A172 (cell line): ENCODE measurements around the gene HOXB8. TPM values are rescaled to one million over a fixed set of nuclear protein-coding genes. Genes with fewer than 3 reads are reported as not detected.

Experiments used
- DNase-seq: peaks from one replicate; pipeline ENCODE4 v3.0.0-alpha.2; 2015; ENCODE audit warnings: low spot score
- total RNA-seq: library from RNA; depleted of rRNA; stranded (reverse); fragments of >200 nt; shearing (Covaris generic); gene quantifications from 2 replicates; pipeline ENCODE4 v1.2.3, GENCODE V29; 2014

HOXB8 gene
- total RNA-seq, 1 experiment from 2014 or later: 56.0 TPM

DNA sequence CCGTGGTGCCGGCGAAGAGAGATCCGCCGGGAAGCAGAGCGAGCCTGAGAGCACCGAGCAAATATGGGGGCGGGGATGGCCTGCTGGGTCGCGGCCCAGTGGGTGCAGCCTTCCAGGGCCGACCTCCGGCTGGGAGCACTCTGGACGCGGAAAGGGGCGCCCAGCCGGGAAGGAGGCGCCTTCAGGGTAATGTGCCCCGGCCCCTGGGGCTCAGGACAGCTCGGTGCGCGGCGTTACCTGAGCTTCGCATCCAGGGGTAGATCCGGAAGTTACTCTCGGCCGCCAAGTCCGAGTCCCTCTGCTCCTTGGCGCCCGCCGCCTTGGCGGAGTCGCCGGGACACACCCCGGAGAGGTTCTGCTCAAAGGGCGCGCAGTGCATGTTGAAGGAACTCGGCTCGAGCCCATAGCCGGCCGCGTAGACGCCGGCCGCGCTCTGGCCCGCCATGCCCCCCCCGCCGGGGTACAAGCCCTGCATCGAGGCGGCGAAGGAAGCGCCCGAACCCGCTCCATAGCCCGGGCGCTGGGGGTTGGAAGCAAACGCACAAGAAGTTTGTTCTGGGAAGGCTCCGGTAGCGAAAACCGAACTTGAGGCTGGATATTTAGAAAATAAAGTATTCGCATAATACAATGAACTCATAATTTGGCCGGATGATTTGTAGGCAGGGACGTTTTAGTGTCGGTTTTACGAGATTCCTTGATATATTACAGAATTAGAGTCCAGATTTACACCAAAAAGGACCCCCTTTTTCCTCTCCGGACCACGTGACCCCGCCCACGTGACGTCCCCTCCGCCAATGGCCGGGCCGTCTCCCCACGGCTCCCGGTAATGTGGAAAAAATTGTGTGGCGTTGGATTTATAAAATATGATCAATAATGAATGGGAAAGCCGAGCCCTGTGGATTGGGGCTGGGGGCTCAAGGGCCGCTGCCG is 4.5 kb downstream of the HOXB8 start, which contains the start of gene HOXB7:
HOXB7 (minus strand) TSS at position 736 of the 930 bp plus-strand sequence; CDS start at position 637, 99 bp downstream.
- DNase-seq: peak; percentile 65

DNA sequence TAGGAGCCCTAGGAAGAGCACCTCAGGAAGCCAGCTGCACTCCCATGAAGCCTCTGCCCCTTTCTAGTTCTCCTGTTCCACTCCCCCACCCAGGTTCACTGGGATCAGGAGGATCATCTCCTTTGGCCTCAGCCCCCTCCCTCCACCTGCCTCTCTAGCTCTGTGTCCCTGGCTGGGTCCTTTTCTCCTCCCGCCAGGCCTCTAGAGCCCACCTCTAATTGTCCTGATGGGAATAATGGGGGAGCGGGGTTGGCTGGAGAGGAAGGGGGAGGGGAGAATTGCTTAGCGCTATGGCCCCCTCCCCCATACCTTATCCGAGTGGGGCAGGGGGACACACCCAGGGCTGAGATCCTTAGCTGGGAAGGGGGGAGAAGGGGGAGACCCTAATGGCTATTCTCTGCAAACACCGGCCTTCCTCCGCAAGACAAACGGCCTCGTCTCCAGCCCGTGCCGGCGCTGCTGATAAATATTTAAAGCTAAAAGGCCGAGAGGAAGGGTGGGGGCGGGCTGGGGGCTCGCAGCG is 5.3 kb downstream of the HOXB8 start:
- DNase-seq: peak; percentile 8

DNA sequence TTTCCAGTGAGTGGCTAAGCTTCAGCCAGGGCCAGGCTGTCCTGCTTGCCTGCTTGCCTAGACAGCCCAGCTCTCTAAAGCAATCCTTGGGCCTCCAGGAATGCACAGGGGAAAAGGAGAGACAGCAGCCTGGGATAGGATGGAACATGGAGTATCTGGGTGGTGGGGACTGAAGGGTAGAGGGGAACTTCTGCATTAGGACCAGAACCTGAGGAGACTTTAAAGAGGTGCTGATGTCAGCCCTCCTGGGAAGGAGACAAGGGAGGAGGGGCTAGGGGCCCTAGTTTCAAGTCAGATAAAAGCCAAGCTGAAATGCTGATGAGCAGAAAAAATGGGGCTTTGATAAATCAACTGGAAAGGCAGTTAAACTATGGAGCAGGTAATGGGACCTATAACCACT is 6.1 kb downstream of the HOXB8 start:
- DNase-seq: peak; percentile 14

DNA sequence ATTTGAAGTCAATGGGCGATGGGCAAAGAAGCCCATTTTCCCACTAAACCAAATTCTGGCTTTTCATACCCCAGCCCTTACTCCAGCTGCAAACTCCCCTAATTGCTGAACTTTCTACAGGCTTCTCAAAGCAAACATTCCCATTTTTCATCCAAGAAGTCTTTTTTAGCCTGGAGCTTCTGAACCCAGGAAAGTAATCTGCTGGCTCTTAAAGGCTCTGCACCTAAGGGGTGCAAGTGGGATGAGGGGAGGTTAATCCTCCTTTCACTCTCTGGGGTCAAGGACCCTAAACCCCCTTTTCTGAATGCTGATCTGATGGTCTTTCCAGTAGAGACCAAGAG is 6.6 kb downstream of the HOXB8 start:
- no peak for DNase-seq

DNA sequence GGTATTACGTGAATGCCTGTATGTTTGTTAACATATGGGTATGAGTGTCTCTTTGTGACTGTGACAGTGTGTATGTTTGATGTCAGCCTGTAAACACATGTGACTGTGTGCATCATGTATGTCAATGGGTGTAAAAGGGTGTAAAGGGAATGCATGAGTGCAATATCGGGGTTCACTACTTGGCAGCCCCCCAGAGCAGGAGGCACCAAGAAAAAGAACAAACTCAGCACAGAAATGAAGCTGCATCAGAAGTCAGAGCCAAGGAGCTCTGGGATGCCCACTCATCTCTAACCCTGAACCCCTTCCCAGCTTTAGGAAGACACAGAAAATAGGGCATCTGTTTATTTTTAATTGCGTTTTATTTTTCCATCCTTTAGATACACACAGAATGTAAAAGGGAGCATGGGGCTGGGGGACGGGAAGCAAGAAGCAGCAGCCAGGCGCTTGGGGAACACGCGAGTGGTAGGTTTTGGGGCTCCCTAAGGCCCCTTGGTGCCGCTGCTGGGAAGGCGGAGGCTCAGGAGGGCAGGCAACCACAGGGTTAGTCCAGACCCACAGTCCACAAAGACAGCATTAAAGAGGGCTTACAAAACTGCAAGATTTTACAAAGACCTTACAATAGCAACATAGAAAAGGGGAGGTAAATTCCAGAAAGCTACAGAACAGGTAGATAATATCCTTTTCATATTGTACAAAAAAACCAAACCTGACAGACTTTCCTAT is 8.0 kb downstream of the HOXB8 start:
- DNase-seq: no peak

DNA sequence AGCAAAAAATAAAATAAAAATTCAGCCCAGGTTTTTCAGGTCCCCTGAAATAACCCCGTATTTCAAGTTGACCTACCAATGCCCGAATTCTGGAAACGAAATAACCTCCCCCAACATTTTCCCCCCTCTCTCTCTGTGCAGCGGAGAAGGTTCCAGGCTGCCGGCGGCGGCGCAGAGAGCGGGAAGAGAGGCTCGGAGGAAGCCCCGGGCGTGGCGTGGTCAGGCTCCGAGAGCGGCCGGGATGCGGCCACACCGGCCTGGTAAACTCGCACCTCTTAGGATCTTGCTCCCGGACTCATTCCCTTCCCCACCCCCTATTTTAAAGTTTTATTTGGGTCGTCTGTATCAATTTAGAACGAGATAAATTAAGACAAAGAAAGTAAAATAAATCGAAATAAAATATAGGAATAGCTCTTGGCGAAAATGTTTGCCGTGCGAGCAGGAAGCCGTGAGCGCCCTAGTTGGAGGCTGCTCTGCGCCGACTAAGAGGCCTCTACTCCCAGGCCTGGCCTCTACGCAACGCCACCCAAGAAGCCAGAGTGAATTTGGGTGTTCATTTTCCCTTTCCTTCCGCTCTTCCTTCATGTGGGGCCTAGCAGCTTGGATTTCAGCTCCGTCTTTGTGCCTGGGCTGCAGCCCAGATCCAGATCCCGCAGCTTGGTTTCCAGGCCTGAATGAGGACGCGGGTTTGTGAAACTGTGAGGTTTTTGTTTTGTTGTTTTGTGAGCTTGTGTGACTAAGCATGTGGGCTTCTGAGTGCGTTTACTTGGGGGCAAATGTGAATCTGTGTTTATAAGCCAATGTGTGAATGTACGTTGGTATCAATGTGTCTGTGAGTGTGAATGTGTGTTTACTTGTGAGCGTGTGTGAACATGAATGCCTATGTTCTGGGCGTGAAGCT is 8.9 kb downstream of the HOXB8 start:
- DNase-seq: no peak

DNA sequence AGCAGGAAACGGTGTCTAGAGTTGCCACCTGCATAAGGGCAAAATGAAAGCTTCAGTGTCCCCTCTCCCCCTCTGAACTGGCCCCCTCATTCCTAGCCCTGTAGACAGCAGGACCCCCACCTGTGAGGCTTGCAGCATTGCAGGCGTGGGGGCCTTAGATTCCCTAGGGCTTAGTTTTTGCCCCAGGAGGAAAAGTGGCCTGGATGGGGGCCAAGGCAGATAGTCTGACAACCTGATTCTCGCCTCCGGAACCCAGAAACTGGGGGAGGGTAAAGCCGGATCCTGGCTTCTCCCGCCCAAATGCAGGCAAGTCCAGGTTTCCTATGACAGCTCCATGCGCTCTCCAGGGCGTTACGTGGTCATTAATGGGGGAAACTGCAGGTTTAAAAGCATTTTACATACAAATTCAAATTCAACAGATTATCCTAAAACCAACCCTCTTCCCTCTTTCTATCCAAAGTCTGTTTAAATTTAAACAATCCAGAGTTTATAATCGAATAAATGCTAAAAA is 9.6 kb downstream of the HOXB8 start:
- peak; percentile 82 for DNase-seq

DNA sequence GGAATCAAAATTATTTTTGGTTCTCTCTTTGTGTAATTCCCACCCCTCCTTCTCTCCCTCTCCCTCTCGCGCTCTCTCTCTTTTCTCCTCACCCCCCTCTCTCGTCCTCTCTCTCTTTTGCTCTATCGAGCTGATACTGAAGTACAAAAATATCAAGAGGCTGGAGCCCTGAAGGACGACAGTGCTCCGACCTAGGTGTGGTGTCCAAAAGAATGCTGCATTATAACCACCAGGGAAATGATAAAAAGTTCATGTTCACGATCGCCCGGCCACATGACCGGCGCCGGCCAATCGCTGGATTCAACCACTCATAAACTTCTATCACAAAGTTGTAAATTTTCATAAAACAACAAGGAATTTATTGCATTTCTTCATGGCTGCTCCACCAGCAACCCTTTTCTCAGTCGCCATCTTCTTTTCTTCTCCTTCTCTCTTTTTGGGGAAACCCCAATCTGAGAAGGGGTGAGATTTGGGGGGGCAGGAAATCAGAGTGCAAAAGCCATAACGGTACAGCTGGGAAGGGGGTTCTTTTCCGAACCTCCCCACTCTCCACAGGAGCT is 10.2 kb downstream of the HOXB8 start, which contains the start of gene HOXB6:
HOXB6 (minus strand) TSS at position 217 of the 560 bp plus-strand sequence. CDS start 6,836 bp downstream, outside the sequence.
- DNase-seq: peak; percentile 96

DNA sequence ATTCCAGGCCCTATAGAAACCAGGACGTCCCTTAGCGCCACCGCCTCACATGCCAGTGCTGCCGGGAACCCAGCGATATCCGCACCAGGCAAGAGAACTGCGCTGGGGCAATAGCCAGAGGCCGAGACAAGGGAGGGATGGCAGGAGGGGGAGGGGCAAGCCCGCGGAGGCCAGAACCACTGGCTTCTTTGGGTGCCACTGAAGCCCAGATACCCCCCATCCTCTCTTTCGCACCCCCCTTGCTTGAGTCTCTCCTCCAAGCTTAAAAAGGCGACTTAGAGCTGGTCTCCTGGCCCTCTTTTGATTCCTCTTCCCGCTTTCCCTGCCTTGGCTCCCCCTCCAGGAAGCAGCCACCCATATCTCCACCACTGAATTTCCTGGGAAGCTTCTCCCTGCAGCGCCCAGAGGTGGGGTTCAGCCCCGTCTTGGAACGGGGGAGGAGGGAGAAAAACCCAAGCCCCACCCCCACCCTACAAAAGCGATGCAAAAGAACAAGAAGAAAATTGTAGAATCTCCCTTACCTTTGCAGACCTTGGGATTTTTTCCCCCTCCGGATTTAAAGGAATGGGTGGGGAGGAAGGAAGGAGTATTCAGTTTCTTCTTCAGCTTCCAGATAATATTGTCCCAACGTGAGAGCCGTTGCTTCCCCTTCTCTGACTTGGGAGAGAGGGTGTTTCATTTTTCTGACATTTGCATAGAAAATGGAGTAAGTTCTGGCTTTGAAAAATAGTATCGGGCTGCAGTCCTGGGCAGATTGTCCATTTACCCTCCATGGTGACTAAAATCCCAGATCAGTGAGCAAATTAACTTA is 10.9 kb downstream of the HOXB8 start:
- peak; percentile 59 for DNase-seq

DNA sequence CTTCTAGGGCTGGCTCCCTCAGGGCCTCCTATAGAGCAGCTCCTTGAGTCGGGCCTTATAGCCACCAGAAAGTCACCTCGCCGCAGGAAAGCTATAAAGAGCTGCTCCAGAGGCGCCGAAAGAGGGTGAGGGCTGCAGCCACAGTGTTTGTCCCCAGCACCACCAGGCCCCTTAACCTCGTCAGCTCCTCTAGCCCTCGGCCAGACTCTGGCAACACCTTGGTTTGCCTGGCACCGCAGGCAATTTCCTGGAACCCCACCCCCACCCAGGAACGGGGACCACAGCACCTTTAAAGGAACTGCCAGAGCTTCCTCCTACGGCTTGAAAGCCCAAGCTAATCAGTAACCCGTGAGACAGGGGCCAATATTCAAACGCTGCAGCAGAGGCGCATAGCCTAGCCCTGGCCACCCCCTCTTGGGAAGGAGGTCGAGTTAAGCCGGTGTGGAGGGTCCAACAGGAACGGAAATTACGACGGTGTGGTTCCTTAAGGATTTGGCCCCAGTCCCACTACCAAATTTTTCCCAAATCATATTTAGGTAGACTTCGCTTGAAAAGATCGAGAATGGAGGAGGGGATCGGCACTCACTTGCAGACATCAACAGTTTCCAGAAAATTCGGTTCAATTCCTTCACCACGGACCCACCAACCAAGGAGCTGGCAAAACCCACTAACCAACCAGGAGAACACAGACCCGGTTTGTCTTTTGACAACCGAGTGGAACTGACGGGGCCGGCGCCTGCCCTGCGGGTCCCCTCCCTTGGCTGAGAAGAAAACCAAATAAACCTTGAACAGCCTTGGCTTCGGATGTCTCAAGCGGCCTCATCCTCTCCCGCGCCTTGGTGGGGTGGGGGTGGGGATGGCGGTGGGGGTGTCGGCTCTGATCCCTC is 13.3 kb downstream of the HOXB8 start:
- peak; percentile 52 for DNase-seq

DNA sequence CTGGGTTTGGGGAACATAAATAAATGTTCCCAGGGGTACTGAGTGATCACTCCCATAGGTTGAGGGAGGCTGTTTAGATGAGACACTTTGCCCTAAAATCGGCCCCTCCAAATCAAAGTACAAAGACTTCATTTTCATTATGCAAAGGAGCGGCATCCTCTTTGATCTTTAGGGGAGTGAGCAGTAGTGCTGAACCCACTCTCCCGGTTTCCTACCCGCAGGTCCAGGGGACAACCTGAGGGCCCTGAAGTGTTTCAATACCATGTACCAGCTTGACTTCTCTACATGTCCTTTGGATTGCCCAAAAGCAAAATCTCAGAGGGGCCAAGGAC is 13.9 kb downstream of the HOXB8 start:
- DNase-seq: no peak

DNA sequence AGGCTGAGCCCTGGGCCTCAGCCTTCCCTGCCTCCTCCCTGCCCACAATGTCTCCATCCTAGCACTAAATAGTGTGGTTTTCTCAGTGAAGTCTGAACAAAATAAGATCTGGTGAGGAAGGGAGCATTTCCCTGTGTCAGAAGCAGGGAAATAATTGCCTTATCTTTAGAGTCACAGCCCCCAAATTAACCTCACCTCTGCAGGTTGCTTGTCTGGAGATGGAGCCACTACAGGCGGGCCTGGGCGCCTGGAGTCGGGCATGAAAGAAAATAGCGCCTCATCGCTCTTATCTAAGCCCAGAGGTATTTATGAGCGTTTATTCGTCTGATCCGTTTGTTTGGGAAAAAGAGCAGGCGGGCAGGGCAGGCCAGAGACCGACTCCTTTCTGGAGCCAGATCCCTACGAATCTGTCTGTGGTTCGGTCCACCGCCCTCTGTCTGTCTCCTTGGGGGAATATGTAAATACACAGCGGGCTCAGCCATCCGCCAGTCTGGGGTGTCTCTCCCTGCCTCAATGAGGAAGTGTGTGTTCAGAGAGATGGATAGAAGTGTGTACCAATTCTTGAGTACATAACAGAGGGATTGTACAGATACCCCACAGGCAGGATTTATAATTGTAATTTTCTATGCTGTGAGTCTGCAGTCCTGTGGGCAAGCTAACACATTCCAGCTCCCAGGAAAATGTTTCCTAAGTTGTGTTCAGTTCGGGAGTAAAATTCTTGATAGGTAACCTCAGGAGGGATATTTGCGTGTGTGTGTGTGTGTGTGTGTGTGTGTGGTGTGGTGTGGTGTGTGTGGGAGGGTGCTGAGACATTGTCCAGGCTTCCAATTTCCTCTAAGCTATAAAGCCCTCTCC is 14.6 kb downstream of the HOXB8 start:
- DNase-seq: peak; percentile 58

DNA sequence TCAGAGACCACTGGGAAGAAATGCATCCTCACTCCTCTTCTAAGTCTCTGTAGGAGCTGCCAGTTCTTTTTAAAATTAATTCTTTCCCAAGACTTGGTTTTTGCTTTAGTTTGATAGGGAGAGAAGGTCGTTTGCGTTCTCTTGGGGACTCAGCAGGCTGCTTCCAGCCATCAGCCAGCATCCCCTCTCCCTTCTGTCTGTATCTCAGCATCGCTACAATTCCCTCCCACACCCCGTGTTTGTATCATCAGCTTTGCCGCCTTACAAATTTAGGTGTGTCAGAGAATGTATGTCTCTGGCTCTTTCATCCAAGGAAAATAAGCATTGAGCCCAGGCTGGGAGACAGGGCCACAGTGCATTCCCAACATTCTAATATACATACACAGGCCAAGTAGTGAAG is 15.7 kb downstream of the HOXB8 start:
- no peak for DNase-seq

DNA sequence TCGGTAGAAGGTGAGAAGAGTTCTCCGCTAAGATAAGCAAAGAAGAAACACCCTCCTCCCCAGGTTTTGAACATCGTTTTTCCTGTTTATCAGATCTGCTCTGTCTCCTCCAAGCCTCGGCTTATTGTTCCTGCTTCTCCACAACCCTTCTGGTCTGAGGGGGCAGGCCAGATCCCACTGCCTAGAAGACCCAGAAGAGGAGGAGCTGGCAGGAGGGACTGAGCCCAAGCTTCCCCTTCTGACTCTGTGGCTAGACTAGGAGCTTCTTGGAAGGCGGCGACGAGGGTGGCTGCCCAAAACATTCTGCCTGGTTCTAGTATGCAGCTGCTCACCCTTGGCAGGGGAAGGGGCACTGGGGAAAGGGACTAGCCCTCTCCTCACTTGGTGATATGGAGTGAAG is 16.4 kb downstream of the HOXB8 start:
- DNase-seq: peak; percentile 40

DNA sequence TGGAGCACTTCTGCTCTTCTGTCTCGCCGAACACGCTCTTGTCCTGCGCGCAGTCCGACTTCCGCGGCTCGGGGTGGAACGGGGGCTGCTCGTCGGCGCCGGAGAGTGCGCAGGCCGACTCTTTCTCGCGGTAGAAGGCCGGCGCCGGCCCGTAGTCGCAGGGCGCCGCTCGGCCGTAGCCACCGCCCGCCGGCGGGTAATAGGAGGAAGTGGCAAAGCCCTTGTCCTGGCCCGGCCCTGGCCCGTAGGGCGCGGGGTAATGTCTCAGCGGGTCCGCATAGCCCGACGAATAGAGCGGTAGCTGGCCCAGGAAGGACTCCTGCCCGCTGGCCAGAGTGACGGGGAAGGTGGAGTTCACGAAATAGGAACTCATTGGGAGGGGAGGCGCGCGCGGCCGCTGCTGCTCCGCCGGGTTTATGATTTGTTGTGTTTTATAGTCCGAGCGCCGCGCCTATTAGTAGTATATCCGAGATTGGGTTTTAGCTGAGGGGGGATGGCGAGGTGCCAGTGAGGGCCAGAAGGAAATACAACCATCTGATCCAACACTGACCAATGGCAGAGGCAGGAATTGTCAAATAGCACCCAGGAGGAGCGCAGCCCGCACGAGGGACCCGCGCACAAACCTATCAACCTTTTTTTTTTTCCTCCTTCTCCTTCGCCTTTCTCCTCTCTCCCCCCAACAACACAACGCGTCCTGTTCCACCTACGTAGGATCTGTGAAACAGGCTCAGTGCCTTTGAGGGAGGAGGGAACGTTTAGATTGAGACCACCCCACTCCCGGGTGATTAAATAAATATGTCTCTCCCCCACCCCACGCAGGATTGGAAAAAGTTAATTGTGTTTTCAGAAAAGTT is 17.1 kb downstream of the HOXB8 start:
- DNase-seq: peak; percentile 91

DNA sequence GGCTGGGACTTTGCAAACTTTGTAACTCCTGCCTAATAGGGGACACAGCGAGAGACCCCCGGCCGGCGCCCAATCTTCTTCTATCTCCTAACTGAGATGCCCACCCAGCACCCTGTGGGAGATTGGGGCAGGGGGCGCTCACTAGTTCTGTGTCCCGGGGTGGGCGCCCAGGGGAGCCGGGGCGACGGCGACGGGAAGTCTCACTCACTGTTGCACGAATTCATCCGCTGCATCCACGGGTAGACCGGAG is 17.6 kb downstream of the HOXB8 start:
- no peak for DNase-seq

DNA sequence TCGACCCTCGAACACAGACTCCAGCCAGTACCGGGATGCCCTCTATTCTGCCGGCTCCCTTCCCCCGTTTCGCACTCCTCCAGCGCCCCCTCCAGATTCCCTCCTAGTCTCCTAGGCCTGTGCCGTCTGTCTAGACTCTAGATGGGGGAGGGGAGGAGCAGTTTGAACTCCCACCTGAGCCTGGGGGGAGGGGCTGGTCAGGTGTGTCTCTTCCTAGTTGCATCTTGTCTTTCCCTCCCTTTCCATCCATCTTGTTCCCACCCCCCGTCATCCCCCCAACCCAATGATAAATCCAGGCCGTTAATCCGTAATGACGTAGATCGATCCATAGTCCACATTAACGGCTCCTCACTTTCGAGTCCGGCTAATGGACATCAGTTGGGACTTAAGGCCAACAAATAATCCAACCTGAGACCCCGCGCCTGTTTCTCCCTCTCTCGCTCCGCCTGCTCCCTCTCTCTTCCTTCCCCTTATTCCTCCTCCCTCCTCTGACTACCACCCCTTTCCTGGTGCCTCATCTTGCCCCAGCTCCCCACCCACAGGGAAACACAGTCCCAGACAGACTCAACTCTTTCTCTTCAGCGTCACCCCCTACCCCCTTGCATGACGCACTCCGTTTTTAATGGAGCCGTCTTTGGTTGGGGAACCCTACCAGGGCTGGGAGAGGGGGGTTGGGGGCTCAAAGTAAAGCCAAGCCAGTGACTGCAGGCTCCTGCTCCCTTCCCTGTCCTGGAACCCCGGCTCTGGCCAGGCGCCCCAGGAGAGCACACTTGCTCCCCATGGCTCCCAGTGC is 18.2 kb downstream of the HOXB8 start:
- peak; percentile 83 for DNase-seq
